A549 (cell line): ENCODE data around the gene BCORL1.

ENCODE experiments used
- CBX8 ChIP-seq: fragments of 200-600 bp; sonication (generic); IDR thresholded peaks from 2 replicates; pipeline ENCODE4 v1.6.1; 2016
- CTCF ChIP-seq: fragments of >200 bp; sonication (Bioruptor Twin); formaldehyde crosslinking; IDR thresholded peaks from 3 replicates; pipeline ENCODE4 v1.5.1; 2016
- POLR2AphosphoS2 ChIP-seq: conservative IDR thresholded peaks from 2 replicates; pipeline ENCODE4 v1.6.1; 2012; ENCODE audit warnings: low read length, improper control_type of control experiment, inconsistent platforms
- RAD21 ChIP-seq, 2 experiments: fragments of >200 bp in 1 of 2; sonication (Bioruptor Twin) in 1 of 2; formaldehyde crosslinking in 1 of 2; IDR thresholded peaks in 1 of 2; conservative IDR thresholded peaks in 1 of 2; 2 replicates in 1 of 2; 3 replicates in 1 of 2; pipeline ENCODE4 v1.6.1; 2012 to 2018; ENCODE audit warnings: inconsistent platforms in 1 of 2
- RFX5 ChIP-seq: fragments of 450-650 bp; IDR thresholded peaks from 2 replicates; pipeline ENCODE4 v1.7.1; 2014; ENCODE audit warnings: antibody characterized with exemption, mild to moderate bottlenecking, moderate library complexity

DNA sequence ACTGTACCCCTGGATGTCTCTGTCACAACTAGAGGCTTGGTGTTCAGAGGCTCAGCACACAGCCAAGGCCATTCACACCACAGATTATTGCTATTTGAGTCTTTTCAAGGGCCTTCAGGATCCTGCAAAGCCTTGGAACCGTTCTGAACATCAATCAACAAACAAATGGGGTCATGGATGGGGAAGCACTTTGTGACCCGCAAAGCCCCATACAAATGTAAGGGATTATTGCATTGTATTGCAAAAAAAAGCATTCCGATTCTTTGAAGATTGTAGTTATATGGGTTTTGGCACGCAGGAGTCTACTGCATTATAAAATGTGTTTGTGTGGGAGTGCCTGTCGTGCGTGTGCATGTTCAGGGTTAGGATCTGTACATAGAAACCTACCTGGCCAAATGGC is 17.3 kb upstream of the BCORL1 start:
- TF ChIP-seq CTCF (no peak), POLR2AphosphoS2 (no peak), CBX8 (no peak), RAD21 (conservative IDR thresholded peaks at IDR 0.05 in 1 of 2, IDR thresholded peaks at IDR 0.05 in 1 of 2) (no peak), RFX5 (no peak)
